ENCODE results near the gene RNF34. TPM values are rescaled to one million over a fixed set of nuclear protein-coding genes. Genes with fewer than 3 reads are reported as not detected.

The RNF34 gene
- total and polyA plus RNA-seq, 2 of the 13 experiments (the other 11 are each of a cell fraction or from before 2014, with no cell fraction given), result 36.8 to 53.2 TPM

GRCh38 chr12:121441555-121441954 is 41.6 kb downstream of the RNF34 start (continued):
- no peak for TF ChIP-seq MNT (IDR thresholded peaks at IDR 0.05)
- peak; percentile 31 for TF ChIP-seq STAG1 (CRISPR knock-in tag; IDR thresholded peaks at IDR 0.05)
- TF ChIP-seq ZNF362 (CRISPR knock-in tag; IDR thresholded peaks at IDR 0.05; ENCODE audit: borderline replicate concordance), result no peak
- no peak for TF ChIP-seq ISX (CRISPR knock-in tag; conservative IDR thresholded peaks at IDR 0.05)
- no peak for TF ChIP-seq ZSCAN5A (CRISPR knock-in tag; IDR thresholded peaks at IDR 0.05; ENCODE audit: borderline replicate concordance)
- no peak for TF ChIP-seq ATAD3A (CRISPR knock-in tag; IDR thresholded peaks at IDR 0.05)
- no peak for TF ChIP-seq BRF2 (CRISPR knock-in tag; IDR thresholded peaks at IDR 0.05)
- no peak for TF ChIP-seq FOXP1 (IDR thresholded peaks at IDR 0.05)
- no peak for TF ChIP-seq FOXP1 (CRISPR knock-in tag; IDR thresholded peaks at IDR 0.05)
- TF ChIP-seq DRAP1 (CRISPR knock-in tag; IDR thresholded peaks at IDR 0.05), result no peak
- no peak for TF ChIP-seq SMAD1 (CRISPR knock-in tag; IDR thresholded peaks at IDR 0.05; ENCODE audit: borderline replicate concordance, low read depth)
